GM15510 (cell line): ENCODE data around the gene TUBA1C.

Experiments used
- POLR2A ChIP-seq: IDR thresholded peaks from 3 replicates; pipeline ENCODE4 v1.6.1; 2011; ENCODE audit warnings: borderline replicate concordance; ENCODE audit not compliant: insufficient read length; ENCODE audit errors: extremely low read depth

TUBA1C gene

DNA sequence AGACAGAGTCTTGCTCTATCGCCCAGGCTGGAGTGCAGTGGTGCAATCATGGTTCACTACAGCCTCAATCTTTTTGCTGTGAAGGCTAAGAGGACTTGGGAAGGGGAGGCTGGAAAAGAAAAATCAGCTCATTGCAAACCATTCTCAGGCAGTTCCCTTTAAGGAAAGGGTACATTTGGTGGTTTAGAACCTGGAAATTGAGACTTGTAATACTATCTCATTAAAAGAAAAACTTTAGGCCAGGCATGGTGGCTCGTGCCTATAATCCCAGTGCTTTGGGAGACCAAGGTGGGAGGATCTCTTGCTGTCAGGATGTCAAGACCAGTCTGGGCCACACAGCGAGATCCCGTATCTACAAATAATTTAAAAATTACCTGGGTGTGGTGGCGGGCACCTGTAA, 21.3 kb upstream of the TUBA1C start:
- TF ChIP-seq POLR2A = no peak

GRCh38 chr12:49244176-49244575, 20.7 kb upstream of the TUBA1C start:
- TF ChIP-seq POLR2A = no peak

DNA sequence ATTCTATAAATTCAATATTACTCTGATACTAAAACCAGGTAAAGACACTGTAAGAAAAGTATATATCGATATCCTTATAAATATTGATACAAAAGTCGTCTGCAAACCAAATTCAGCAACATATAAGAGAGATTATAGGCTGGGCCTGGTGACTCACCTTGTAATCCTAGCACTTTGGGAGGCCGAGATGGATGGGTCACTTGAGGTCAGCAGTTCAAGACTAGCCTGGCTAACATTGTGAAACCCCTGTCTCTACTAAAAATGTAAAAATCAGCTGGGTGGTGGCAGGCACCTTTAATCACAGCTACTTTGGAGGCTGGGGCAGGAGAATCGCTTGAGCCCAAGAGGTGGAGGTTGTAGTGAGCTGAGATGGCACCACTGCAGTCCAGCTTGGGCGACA, 13.5 kb upstream of the TUBA1C start:
- no peak for TF ChIP-seq POLR2A

GRCh38 chr12:49253033-49253623, 11.8 kb upstream of the TUBA1C start:
- no peak for TF ChIP-seq POLR2A

DNA sequence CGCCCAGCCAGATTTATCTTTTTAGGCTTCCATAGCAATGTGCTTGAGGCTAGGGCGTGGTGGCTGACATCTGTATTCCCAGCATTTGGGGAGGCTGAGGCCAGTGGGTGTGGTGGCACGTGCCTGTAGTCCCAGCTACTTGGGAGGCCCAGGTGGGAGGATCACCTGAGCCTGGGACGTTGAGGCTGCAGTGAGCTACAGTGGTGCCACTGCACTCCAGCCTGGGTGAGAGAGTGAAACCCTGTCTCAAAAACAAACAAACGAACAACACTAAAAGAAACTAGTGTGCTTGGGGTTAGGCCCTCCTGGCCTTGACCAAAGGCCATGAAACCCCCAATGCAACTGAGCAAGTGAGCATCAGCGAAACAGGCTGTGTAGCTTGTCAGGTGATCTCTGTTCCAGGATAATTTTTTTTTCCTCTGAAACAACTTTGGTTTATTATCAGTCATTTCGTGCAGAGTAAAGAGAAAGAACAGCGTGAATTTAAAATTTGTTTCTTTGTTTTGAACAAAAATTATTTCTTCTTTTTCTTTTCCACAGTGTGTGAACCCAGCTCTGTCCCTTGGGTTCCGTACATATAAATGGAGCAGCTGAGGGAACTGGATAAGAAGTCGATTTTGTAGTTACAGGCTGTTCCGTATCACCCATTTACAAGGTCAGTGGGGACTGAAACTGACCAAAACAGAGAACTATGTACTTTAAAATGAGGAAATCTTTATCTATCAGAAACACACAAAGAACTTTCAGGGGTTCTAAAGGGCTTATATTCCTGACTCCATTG, 8.8 kb upstream of the TUBA1C start:
- no peak for TF ChIP-seq POLR2A

GRCh38 chr12:49259452-49259851, 5.4 kb upstream of the TUBA1C start:
- TF ChIP-seq POLR2A = no peak

DNA sequence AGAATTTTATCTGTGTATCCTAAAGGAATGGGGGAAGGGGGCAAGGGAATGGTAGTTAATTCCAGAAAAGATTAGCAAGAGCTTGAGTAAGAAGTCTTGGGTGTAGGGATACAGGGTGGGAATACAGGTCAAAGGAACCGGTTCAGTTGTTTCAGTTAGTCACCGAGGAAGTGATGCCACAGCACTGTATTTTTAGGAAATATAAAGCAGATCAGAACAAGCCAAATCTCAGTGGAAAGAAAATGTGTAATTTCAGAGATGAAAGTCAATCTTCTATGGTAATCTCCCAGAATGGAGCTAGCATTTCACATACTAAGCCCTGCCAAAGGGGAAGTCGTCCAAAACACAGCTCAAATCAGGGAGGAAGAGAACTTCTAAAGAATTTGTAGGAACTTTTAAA, 4.7 kb upstream of the TUBA1C start:
- no peak for TF ChIP-seq POLR2A

DNA sequence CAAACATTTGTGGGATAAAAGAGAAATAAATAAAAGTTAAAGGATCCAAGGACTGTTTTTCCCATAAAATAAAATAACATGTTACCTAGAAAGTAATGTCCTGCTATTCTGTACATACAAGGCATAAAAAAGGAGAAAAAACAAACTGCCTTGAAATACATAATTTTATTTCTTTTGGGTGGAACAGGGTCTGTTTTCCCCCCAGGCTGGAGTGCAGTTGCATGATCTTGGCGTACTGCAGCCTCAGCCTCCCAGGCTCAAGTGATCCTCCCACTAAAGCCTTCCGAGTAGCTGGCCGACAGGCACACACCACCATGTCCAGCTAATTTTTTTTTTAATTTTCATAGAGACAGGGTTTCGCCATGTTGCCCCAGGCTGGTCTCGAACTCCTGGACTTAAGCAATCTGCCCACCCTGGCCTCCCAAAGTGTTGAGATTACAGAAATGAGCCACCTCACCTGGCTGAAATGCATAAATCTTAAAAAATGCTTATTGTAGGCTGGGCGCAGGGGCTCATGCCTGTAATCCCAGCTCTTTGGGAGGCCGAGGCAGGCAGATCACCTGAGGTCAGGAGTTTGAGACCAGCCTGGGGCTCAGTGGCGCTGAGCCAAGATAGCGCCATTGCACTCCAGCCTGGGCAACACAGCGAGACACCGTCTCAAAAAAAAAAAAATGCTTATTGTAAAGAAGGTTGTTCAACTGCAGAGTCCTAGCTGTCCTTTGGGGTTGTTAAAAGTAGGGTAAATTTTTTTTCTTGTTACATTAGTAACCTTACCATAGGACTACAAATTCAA, 4.1 kb upstream of the TUBA1C start:
- no peak for TF ChIP-seq POLR2A

DNA sequence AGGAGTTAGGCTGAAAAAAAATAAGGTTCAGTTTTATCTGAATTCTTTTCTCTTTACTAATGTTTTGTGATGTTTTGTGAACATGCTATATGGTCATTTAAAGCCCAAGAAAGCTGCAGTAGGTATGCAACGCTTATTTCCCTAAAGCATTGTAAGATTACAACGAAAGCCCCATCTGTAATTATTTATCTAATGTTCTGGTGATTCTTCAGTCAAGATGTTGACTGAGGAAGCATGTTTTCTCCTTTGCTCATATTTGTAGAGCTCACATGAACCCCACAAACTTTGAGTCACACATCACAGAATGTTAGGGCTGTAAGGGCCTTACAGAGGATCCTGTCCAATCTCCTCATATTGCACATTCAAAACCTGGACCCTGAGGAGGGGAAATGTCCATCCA, 3.2 kb upstream of the TUBA1C start:
- no peak for TF ChIP-seq POLR2A

- no peak for TF ChIP-seq POLR2A
Measured at GRCh38 chr12:49263400-49263763, 1.5 kb upstream of the TUBA1C start.

GRCh38 chr12:49264466-49264872, 413 bp upstream of the TUBA1C start:
- TF ChIP-seq POLR2A = no peak

- TF ChIP-seq POLR2A = no peak
Measured at GRCh38 chr12:49272790-49273725, 8.2 kb downstream of the TUBA1C start.

DNA sequence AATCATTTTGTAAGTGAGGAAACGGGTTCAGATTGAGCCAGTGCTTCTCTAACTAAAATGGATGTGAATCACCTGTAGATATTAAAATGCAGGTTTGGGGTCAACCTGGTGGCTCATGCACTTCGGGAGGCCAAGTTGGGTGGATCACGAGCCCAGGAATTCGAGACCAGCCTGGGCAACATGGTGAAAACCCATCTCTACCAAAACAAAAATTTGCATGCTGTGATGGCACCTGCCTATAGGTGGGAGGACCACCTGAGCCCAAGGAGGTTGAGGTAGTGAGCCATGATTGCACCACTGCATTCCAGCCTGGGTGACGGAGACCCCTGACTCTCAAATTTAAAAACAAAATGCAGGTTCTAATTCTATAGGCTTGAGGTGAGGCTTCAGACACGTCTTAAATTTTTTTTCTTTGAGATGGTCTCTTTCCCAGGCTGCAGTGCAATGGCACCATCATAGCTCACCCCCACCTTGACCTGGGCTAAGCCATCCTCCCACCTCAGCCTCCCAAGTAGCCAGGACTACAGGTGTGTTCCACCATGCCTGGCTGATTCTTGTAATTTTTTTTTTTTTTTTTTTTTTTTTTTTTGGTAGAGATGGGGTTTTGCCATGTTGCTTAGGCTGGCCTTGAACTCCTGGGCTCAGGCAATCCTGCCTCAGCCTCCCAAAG, 9.0 kb downstream of the TUBA1C start:
- no peak for TF ChIP-seq POLR2A
